ENCODE measurements around the gene LRIG3.

GRCh38 chr12:58833853-58834252 lies 86.5 kb downstream of the LRIG3 start:
- TF ChIP-seq POLR2AphosphoS2 (IDR thresholded peaks at IDR 0.05; ENCODE audit: low read length) (no peak), NR1H2 (CRISPR knock-in tag; IDR thresholded peaks at IDR 0.05) (no peak), ZFP36 (IDR thresholded peaks at IDR 0.05; ENCODE audit: low read depth, low read length, partially characterized antibody) (no peak), JUND (IDR thresholded peaks at IDR 0.05; ENCODE audit: borderline replicate concordance, low read depth, low read length) (no peak), JUND (tag; IDR thresholded peaks at IDR 0.05; ENCODE audit: borderline replicate concordance, low read depth, low read length) (no peak), ZNF696 (CRISPR knock-in tag; conservative IDR thresholded peaks at IDR 0.05) (no peak), ZBTB7A (IDR thresholded peaks at IDR 0.05; ENCODE audit: borderline replicate concordance, control insufficient read depth, low read depth, low read length) (no peak)
- TF ChIP-seq, protein P1, sequence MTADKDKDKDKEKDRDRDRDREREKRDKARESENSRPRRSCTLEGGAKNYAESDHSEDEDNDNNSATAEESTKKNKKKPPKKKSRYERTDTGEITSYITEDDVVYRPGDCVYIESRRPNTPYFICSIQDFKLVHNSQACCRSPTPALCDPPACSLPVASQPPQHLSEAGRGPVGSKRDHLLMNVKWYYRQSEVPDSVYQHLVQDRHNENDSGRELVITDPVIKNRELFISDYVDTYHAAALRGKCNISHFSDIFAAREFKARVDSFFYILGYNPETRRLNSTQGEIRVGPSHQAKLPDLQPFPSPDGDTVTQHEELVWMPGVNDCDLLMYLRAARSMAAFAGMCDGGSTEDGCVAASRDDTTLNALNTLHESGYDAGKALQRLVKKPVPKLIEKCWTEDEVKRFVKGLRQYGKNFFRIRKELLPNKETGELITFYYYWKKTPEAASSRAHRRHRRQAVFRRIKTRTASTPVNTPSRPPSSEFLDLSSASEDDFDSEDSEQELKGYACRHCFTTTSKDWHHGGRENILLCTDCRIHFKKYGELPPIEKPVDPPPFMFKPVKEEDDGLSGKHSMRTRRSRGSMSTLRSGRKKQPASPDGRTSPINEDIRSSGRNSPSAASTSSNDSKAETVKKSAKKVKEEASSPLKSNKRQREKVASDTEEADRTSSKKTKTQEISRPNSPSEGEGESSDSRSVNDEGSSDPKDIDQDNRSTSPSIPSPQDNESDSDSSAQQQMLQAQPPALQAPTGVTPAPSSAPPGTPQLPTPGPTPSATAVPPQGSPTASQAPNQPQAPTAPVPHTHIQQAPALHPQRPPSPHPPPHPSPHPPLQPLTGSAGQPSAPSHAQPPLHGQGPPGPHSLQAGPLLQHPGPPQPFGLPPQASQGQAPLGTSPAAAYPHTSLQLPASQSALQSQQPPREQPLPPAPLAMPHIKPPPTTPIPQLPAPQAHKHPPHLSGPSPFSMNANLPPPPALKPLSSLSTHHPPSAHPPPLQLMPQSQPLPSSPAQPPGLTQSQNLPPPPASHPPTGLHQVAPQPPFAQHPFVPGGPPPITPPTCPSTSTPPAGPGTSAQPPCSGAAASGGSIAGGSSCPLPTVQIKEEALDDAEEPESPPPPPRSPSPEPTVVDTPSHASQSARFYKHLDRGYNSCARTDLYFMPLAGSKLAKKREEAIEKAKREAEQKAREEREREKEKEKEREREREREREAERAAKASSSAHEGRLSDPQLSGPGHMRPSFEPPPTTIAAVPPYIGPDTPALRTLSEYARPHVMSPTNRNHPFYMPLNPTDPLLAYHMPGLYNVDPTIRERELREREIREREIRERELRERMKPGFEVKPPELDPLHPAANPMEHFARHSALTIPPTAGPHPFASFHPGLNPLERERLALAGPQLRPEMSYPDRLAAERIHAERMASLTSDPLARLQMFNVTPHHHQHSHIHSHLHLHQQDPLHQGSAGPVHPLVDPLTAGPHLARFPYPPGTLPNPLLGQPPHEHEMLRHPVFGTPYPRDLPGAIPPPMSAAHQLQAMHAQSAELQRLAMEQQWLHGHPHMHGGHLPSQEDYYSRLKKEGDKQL (CRISPR knock-in tag; IDR thresholded peaks at IDR 0.05; ENCODE audit: borderline replicate concordance): no peak

Data from K562 (cell line).